HG02943 (cell line): ENCODE measurements around the gene GALNT12.

Experiments used
- ATAC-seq: cut with Tn5 transposase; IDR thresholded peaks from one replicate; pipeline ENCODE4 v1.9.1; 2021; ENCODE audit warnings: mild to moderate bottlenecking, low read depth, moderate library complexity; ENCODE audit not compliant: unreplicated experiment

Gene GALNT12

DNA sequence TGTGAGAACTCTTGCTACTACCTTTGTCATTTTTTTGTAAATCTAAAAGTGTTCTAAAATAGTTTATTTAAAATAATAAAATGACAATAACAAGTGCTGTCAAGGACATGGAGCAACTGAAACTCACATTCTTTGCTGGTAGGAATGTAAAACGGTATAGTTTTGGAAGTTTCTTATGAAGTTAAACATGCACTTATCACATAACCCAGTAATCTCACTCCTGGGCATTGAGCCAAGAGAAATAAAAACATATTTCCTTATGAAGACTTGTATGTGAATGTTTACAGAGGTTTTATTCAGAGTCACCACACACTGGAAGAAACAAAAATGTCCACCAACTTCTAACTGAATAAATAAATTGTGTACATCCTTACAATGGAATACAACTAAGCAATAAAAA, 90.3 kb downstream of the GALNT12 start:
- ATAC-seq, result no peak

DNA sequence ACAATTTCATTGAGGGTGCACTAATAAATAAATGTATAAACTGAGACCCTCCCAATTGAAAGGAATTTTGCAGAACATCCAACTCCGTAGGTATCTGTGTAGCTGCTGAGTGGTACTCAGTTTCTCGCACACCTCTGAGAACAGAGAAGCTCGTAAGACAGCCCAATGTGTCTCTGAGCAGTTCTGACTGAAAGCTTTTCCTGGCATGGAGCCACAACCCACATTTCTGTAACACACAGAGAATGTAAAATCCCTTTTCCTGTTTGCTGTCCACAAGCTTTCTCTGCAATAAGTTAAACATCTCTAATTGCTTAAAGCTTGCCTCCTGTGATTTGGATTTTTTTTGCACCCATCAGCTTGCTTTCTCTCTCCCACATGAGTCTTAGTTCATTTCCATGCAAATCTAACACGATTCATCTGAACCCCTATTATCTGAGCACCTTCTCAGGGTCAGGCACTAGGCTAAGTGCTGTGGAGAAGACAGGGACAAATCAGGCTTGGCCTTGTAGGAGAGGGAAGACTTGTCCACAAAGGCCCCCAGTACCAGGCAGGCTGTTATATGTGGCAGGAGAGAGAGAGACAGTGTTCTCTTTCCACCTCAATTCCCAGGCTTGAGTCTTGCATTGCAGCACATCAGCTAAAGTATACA, 92.1 kb downstream of the GALNT12 start:
- no peak for ATAC-seq
